22Rv1 (cell line): ENCODE measurements around the gene SHISA6.

Experiments used
- H3K27ac ChIP-seq: fragments of 450-650 bp; 2 replicates; pipeline ENCODE4 v1.5.1; 2017
- CTCF ChIP-seq: fragments of 450-650 bp; IDR thresholded peaks from 2 replicates; pipeline ENCODE4 v1.5.1; 2017; ENCODE audit warnings: mild to moderate bottlenecking
- ZFX ChIP-seq: fragments of 450-650 bp; IDR thresholded peaks from 2 replicates; pipeline ENCODE4 v1.6.1; 2017; ENCODE audit warnings: antibody characterized with exemption, borderline replicate concordance

Gene SHISA6

GRCh38 chr17:11446316-11446715, 205.3 kb downstream of the SHISA6 start:
- no peak overlapping the region for H3K27ac ChIP-seq
- no peak for TF ChIP-seq ZFX
- no peak for TF ChIP-seq CTCF

DNA sequence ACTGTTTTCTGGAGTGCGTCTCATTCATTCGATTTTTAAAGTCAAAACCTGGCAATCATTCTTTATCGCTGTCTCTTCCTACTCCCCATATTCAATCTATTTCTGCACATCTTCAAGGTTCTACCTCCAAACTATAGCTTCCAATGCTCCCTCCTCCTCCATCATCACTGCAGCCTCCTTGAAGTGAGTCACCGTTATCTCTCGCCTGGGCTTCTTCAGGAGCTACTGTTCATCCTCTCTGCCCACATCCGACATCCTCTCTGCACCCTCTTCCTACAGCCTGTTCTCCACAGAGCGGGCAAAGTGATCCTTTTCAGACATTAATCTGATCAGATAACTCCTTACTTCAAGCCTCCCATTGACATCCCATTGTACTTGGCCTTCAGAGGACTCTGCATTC, 213.1 kb downstream of the SHISA6 start:
- TF ChIP-seq CTCF, result no peak
- H3K27ac ChIP-seq, result no peak overlapping the region

- no peak overlapping the region for H3K27ac ChIP-seq
- TF ChIP-seq CTCF (no peak), ZFX (no peak)
Observed at GRCh38 chr17:11458279-11458678, 217.3 kb downstream of the SHISA6 start.

DNA sequence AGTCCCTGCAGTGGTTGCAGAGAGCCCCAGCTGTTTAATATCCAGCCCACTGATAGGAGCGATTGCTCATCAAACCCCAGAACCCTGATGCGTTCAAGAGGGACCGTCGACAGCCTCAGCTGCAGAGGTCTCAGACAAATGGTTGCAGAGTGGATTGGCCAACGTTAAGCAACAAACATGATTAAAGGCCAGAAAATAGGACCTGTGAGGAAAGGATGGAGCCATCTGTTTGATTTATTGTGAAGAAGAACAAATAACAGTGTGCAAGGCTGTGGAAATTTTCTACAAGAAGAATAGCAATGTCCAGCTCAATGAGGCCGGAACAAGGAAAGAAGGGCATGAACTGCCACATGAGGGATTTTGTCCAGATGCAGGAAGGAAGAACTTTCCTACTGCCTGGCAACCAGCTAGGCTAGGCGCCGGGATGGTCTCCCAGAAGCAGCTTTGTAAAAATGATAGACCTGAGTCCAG, 218.9 kb downstream of the SHISA6 start:
- TF ChIP-seq ZFX, result no peak
- no peak for TF ChIP-seq CTCF
- H3K27ac ChIP-seq, result no peak overlapping the region

DNA sequence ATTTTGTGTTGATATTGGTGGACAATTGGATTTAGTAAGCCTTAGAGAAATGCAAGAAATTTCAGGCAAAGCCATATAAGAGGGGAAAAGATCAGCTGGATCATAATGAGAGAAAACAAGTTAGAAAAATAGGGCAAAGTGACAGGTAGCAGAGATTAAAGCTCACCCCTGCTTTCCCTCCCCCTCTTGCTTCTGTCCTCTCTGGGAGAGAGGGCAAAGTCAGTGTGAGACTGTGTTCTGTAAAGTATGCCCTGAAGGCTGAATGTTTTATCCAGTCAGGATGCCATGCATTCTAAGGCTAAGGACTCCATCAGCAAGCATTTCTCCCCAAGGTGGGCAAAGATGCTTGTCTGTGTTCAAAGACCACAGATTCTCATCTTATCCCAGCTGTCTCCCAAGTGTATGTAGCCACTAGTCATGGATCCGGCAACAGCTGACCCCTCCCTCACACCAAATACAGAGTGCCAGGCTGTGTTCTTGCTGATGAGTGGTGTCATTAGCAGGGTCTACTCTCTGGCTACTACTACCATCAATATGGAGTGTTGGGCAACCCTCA, 221.1 kb downstream of the SHISA6 start:
- TF ChIP-seq ZFX (no peak), CTCF (no peak)
- H3K27ac ChIP-seq, result no peak overlapping the region

DNA sequence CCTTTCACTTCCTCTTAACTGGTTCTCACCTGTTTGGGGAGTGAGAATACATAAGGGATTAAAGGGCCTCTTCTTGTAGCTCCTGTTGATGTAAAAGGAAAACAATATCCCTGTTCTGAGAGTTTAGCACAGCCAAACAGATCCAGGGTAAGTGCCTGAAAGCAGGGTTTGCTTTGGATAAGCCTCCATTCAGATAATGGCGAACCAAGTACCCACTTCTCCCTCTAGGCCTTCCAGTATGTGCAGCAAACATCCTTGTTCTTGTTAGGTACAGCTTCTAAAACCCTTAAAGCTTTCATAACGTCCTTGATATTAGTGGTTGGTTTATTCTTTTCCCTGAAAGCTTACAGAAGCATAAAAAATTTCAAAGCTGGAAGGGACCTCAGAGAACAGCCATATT, 226.6 kb downstream of the SHISA6 start:
- no peak overlapping the region for H3K27ac ChIP-seq
- TF ChIP-seq ZFX, result no peak

GRCh38 chr17:11485336-11486100, 244.5 kb downstream of the SHISA6 start:
- no peak overlapping the region for H3K27ac ChIP-seq
- TF ChIP-seq CTCF (no peak), ZFX (no peak)
